DOHH2 (cell line): ENCODE results near the gene HIVEP2.
A peak's percentile ranks its signal among the peaks of the same experiment; 100 is the strongest.

Experiments used
- H3F3A ChIP-seq: fragments of 200-600 bp; sonication (generic), shearing (Covaris generic); 2 replicates; pipeline ENCODE4 v1.6.0; 2016; ENCODE audit warnings: antibody characterized with exemption, mild to moderate bottlenecking; ENCODE audit not compliant: control insufficient read depth, insufficient read depth
- H3K27ac ChIP-seq: fragments of 200-600 bp; sonication (generic); 2 replicates; pipeline ENCODE4 v1.5.1; 2014; ENCODE audit warnings: low read depth, mild to moderate bottlenecking, low read length, moderate library complexity
- H3K27me3 ChIP-seq: fragments of 200-600 bp; sonication (generic); 2 replicates; pipeline ENCODE4 v1.6.1; 2014; ENCODE audit warnings: mild to moderate bottlenecking, low read length, mixed read lengths; ENCODE audit not compliant: control insufficient read depth
- H3K36me3 ChIP-seq: fragments of 200-600 bp; sonication (generic); 2 replicates; pipeline ENCODE4 v1.6.1; 2014; ENCODE audit warnings: mild to moderate bottlenecking, low read length, moderate library complexity, mixed read lengths; ENCODE audit not compliant: control insufficient read depth
- H3K4me1 ChIP-seq: fragments of 200-600 bp; sonication (generic); 2 replicates; pipeline ENCODE4 v1.6.1; 2014; ENCODE audit warnings: mild to moderate bottlenecking, low read length, mixed read lengths; ENCODE audit not compliant: control insufficient read depth
- H3K4me2 ChIP-seq: fragments of 200-600 bp; sonication (generic); 2 replicates; pipeline ENCODE4 v1.6.0; 2014; ENCODE audit warnings: mild to moderate bottlenecking, low read length, moderate library complexity
- H3K4me3 ChIP-seq: fragments of 200-600 bp; sonication (generic); 2 replicates; pipeline ENCODE4 v1.5.1; 2014; ENCODE audit warnings: mild to moderate bottlenecking, low read length, mixed read lengths
- H3K79me2 ChIP-seq: fragments of 200-600 bp; sonication (generic); 2 replicates; pipeline ENCODE4 v1.6.1; 2014; ENCODE audit warnings: mild to moderate bottlenecking, low read length, mixed read lengths; ENCODE audit not compliant: control insufficient read depth
- H3K9me2 ChIP-seq: fragments of 200-600 bp; sonication (generic); replicated peaks from 2 replicates; pipeline ENCODE4 v1.6.1; 2014; ENCODE audit warnings: mild to moderate bottlenecking, low read length, mixed read lengths; ENCODE audit not compliant: control insufficient read depth
- H3K9me3 ChIP-seq: fragments of 200-600 bp; sonication (generic); 2 replicates; pipeline ENCODE4 v1.6.1; 2014; ENCODE audit warnings: antibody characterized with exemption, low read length, mixed read lengths; ENCODE audit not compliant: control insufficient read depth, insufficient read depth
- H4K20me1 ChIP-seq: fragments of 200-600 bp; sonication (generic); 2 replicates; pipeline ENCODE4 v1.6.0; 2014; ENCODE audit warnings: low read depth, mild to moderate bottlenecking, antibody characterized with exemption, low read length, moderate library complexity; ENCODE audit not compliant: control insufficient read depth, insufficient read depth
- CTCF ChIP-seq: fragments of 200-600 bp; sonication (generic); IDR thresholded peaks from one replicate; pipeline ENCODE4 v1.5.1; 2014; ENCODE audit warnings: antibody characterized with exemption, mild to moderate bottlenecking, low read depth, low read length; ENCODE audit not compliant: poor library complexity, severe bottlenecking
- EZH2phosphoT487 ChIP-seq: fragments of 200-600 bp; sonication (generic); IDR thresholded peaks from 2 replicates; pipeline ENCODE4 v1.6.1; 2017; ENCODE audit warnings: borderline replicate concordance, mild to moderate bottlenecking, antibody characterized with exemption, low read length, moderate library complexity, mixed read lengths

Gene HIVEP2

GRCh38 chr6:142854589-142855488 is 90.1 kb downstream of the HIVEP2 start:
- H4K20me1 ChIP-seq, result no peaks in the 10 kb centered on the region
- no peaks in the 10 kb centered on the region for H3K9me2 ChIP-seq
- H3F3A ChIP-seq, result peaks cover 4% of the 10 kb centered on the region; the same call in 1 of the 2 replicates
- peaks cover 3% of the 10 kb centered on the region; the same call in 1 of the 2 replicates for H3K36me3 ChIP-seq
- H3K4me3 ChIP-seq, result no peak overlapping the region
- no peaks in the 10 kb centered on the region for H3K9me3 ChIP-seq
- no peaks in the 10 kb centered on the region for H3K27me3 ChIP-seq
- peaks cover 91% of the 10 kb centered on the region for H3K4me1 ChIP-seq
- peaks cover 60% of the 10 kb centered on the region for H3K79me2 ChIP-seq
- TF ChIP-seq CTCF, result no peak
- H3K4me2 ChIP-seq, result 0 out of 2 replicates have a peak overlapping the region, but pooled peaks have one; percentile 15
- no peak overlapping the region for H3K27ac ChIP-seq

- no peaks in the 10 kb centered on the region for H3K9me2 ChIP-seq
- H3F3A ChIP-seq, result peaks cover 4% of the 10 kb centered on the region; the same call in 1 of the 2 replicates
- peak overlapping the region; percentile 49 for H3K4me2 ChIP-seq
- H3K4me3 ChIP-seq, result peak overlapping the region; percentile 24
- peaks cover 3% of the 10 kb centered on the region; the same call in 1 of the 2 replicates for H3K36me3 ChIP-seq
- TF ChIP-seq EZH2phosphoT487 (no peak), CTCF (no peak)
- H4K20me1 ChIP-seq, result no peaks in the 10 kb centered on the region
- peaks cover 98% of the 10 kb centered on the region for H3K4me1 ChIP-seq
- no peaks in the 10 kb centered on the region for H3K27me3 ChIP-seq
- peaks cover 55% of the 10 kb centered on the region for H3K79me2 ChIP-seq
- no peaks in the 10 kb centered on the region for H3K9me3 ChIP-seq
- no peak overlapping the region for H3K27ac ChIP-seq
Measured at GRCh38 chr6:142853244-142854180, 91.5 kb downstream of the HIVEP2 start.

- peaks cover 59% of the 10 kb centered on the region for H3K79me2 ChIP-seq
- no peak for TF ChIP-seq EZH2phosphoT487
- no peak for TF ChIP-seq CTCF
- H3K4me1 ChIP-seq, result peaks cover 98% of the 10 kb centered on the region
- H3K4me3 ChIP-seq, result no peak overlapping the region
- peak overlapping the region; percentile 23 for H3K4me2 ChIP-seq
- peaks cover 3% of the 10 kb centered on the region; the same call in 1 of the 2 replicates for H3K36me3 ChIP-seq
- H3K27ac ChIP-seq, result no peak overlapping the region
- no peaks in the 10 kb centered on the region for H3K27me3 ChIP-seq
- H3K9me2 ChIP-seq, result no peaks in the 10 kb centered on the region
- no peaks in the 10 kb centered on the region; the same call in 1 of the 2 replicates for H3F3A ChIP-seq
- H3K9me3 ChIP-seq, result no peaks in the 10 kb centered on the region
- no peaks in the 10 kb centered on the region for H4K20me1 ChIP-seq
Measured at GRCh38 chr6:142851601-142852000, 93.4 kb downstream of the HIVEP2 start.
